ENCODE data around the gene ADGRL1. TPM values are rescaled to one million over a fixed set of nuclear protein-coding genes. Genes with fewer than 3 reads are reported as not detected.

Gene ADGRL1
- polyA plus RNA-seq, 1 of the 3 experiments (the other 2 are of a cell fraction), result 13.4 TPM

GRCh38 chr19:14127176-14127575 lies 78.8 kb downstream of the ADGRL1 start:
- Histone ChIP-seq H3F3A (replicated peaks; ENCODE audit: insufficient read depth) (peaks cover under 1% of the 10 kb centered on the region), H4K20me1 (ENCODE audit: insufficient read depth) (no peaks in the 10 kb centered on the region), H3K9ac (no peak overlapping the region), H3K36me3 (replicated peaks in 1 of 2; ENCODE audit: control insufficient read depth in 1 of 2, insufficient read depth in 2 of 2, low read length in 1 of 2) (peaks cover 0 to 2% of the 10 kb centered on the region in 2 experiments), H3K4me1 (ENCODE audit: control insufficient read depth in 1 of 2, insufficient read depth in 2 of 2, low read depth in 1 of 2, low read length in 1 of 2) (no peaks in the 10 kb centered on the region), H3K79me2 (ENCODE audit: insufficient read depth) (peaks cover 6% of the 10 kb centered on the region; the same call in 1 of the 2 replicates), H3K9me3 (no peaks in the 10 kb centered on the region), H3K4me2 (no peak overlapping the region), H3K4me3 (ENCODE audit: low read depth in 2 of 2, low read length in 1 of 2) (no peak overlapping the region), H3K9me2 (no peaks in the 10 kb centered on the region), H3K27me3 (ENCODE audit: insufficient read depth) (no peaks in the 10 kb centered on the region), H3K27ac (ENCODE audit: low read depth in 2 of 2, low read length in 1 of 2) (no peak overlapping the region), H2AFZ (ENCODE audit: low read depth) (no peak overlapping the region)
- 97% methylated on average over 6 of the region's 8 CpGs for WGBS (ENCODE audit: low lambda C conversion rate)
- DNase-seq, result no peak
- CTCF ChIA-PET, result no interaction called here
- POLR2A ChIA-PET, result no interaction called here
- TF ChIP-seq TCF12 (IDR thresholded peaks at IDR 0.05), result no peak
- no peak for TF ChIP-seq RAD21 (IDR thresholded peaks at IDR 0.05; ENCODE audit: low read length)
- no peak for TF ChIP-seq SIN3A (IDR thresholded peaks at IDR 0.05; ENCODE audit: borderline replicate concordance, low read depth, low read length)
- no peak for TF ChIP-seq FOXM1 (IDR thresholded peaks at IDR 0.05; ENCODE audit: low read depth)
- TF ChIP-seq MAX (IDR thresholded peaks at IDR 0.05; ENCODE audit: low read depth), result no peak
- no peak for TF ChIP-seq EP300 (IDR thresholded peaks at IDR 0.05; ENCODE audit: borderline replicate concordance in 1 of 2, low read depth in 1 of 2, low read length in 1 of 2)
- TF ChIP-seq NFIC (IDR thresholded peaks at IDR 0.05; ENCODE audit: borderline replicate concordance), result no peak
- no peak for TF ChIP-seq ELF1 (IDR thresholded peaks at IDR 0.05)
- no peak for TF ChIP-seq TAF1 (IDR thresholded peaks at IDR 0.05; ENCODE audit: borderline replicate concordance, low read depth, low read length)
- TF ChIP-seq MXI1 (IDR thresholded peaks at IDR 0.05; ENCODE audit: low read depth, low read length), result no peak
- no peak for TF ChIP-seq REST (IDR thresholded peaks at IDR 0.05; ENCODE audit: low read depth, low read length)
- TF ChIP-seq SMC3 (IDR thresholded peaks at IDR 0.05; ENCODE audit: low read depth, low read length), result no peak
- TF ChIP-seq FOSL2 (IDR thresholded peaks at IDR 0.05; ENCODE audit: borderline replicate concordance, low read depth), result no peak
- TF ChIP-seq ZBTB33 (IDR thresholded peaks at IDR 0.05; ENCODE audit: borderline replicate concordance, low read depth), result no peak
- no peak for TF ChIP-seq JUND (IDR thresholded peaks at IDR 0.05)
- no peak for TF ChIP-seq NRF1 (IDR thresholded peaks at IDR 0.05; ENCODE audit: low read depth, low read length)
